Lower leg skin (tissue), 3 donors: Measurements from ENCODE around the gene NUBP1.

Source experiments
- CTCF ChIP-seq, 3 donors: fragments of 450-650 bp; IDR thresholded peaks; one replicate each; pipeline ENCODE4 v1.5.1; 2016; ENCODE audit warnings: antibody characterized with exemption in 3 of 3, mild to moderate bottlenecking in 3 of 3, moderate library complexity in 2 of 3
- POLR2A ChIP-seq, 2 donors: fragments of 450-650 bp; IDR thresholded peaks; one replicate each; pipeline ENCODE4 v1.6.1; 2016 to 2017; ENCODE audit warnings: antibody characterized with exemption in 2 of 2, mild to moderate bottlenecking in 1 of 2, moderate library complexity in 1 of 2

GRCh38 chr16:10782628-10783027 is 39.0 kb downstream of the NUBP1 start:
- no peak for TF ChIP-seq CTCF (IDR thresholded peaks at IDR 0.05)
- TF ChIP-seq POLR2A (IDR thresholded peaks at IDR 0.05) = no peak
